G401 (cell line): Measurements from ENCODE around the gene PPP1R26. TPM values are rescaled to one million over a fixed set of nuclear protein-coding genes. Genes with fewer than 3 reads are reported as not detected.
"Not testable (repeated sequence)": the region's sequence is repeated elsewhere in the genome, so short reads cannot be mapped to it uniquely, and the experiment has no call there.

Experiments
- DNase-seq: peaks from one replicate; pipeline ENCODE4 v3.0.0-alpha.2; 2015; ENCODE audit warnings: low spot score
- in situ Hi-C: cut with HindIII; loops from 2 replicates; pipeline ENCODE4 v1.10.0; 2016; ENCODE audit warnings: low sequenced_read_pairs, mixed read lengths
- total RNA-seq: library from RNA; depleted of rRNA; stranded (reverse); fragments of >200 nt; shearing (Covaris generic); gene quantifications from 2 replicates; pipeline ENCODE4 v1.2.3, GENCODE V29; 2014

PPP1R26 gene
- total RNA-seq, 1 experiment from 2014 or later = 17.9 TPM

DNA sequence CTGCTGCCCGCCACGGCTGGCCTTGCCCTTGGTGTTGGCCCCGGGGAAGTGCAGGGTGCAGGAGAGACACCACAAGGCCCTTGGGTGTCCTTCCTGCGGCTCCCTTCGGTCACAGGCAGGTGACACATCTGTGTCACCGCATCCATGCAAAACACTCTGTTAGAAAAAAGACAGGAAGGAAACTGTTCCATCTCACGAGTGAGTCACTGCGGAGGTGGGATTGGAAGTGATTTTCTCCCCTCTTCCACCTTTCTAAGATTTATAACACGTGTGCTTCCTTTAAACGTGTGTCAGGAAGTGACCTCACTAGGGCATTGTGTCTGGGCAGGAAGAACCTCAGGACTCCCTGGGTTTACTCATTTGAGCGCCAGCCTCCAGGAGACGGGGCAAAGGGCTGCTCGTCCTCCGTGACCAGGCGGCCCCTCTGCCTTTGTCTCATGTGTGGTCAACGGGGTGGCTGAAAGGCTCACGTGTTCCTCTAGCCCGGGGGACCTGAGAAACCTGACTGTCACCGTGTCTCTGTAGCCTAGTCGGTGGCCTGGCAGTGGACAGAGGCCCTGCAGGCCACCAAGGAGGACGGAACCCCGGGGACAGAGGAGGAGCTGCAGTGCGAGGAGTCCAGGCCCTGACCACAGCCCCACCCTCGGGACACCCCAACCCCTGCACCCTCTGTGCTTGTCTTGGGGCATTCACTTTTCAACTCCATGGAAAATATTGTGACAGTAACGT, 36.7 kb downstream of the PPP1R26 start:
- no peak for DNase-seq
- in situ Hi-C loops = no loop called here

DNA sequence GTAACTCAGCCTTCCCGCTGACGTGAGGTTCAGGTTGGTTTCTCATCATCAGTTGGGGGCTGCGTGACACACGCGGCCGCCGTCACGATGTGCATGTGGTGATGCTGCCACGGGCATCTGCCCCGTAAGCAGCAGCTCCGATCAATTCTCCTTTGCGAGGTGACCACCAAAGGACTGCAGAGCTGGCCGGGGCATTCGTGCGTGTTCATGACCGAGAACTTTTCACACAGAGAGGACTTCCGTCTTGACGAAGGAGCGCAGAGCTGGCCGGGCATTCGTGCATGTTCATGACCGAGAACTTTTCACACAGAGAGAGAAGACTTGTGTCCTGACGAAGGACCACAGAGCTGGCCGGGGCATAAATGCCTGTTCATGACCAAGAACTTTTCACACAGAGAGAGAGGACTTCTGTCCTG, 37.8 kb downstream of the PPP1R26 start:
- in situ Hi-C loops = no loop called here
- no peak for DNase-seq

DNA sequence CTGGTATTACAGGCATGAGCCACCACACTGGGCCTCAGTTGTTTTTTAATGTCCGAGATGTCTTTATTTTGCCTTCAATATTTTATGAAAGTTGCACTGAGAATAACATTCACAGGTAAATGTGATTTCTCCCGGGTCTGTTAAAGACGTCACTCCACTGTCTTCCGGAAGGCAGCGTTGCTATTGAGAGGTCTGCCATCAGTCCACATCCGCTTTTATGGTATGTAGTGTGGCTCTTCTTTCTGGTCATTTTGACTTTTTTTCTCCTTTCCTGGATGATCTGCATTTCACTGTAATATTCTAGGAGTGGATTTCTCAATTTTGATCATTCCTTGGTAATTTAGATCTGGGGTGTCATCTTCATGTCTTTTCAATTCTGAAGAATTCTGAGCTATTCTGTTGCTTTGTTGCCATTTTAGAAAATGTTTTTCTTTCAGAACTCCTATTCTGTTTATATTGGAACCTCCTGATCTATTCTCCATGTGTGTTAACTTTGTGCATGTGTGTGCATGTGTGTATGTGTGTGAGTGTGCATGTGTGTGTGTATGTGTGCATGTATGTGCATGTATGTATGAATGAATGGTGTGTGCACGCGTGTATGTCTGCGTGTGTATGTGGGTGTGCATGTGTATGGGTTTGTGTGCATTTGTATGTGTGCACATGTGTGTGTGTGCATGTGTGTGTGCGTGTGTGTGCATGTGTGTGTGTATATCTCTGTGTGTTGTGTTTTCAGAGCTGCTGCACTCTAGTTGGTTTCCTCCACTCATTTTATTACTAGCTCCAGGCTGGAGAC, 39.8 kb downstream of the PPP1R26 start:
- DNase-seq = no peak
- in situ Hi-C loops = no loop called here

DNA sequence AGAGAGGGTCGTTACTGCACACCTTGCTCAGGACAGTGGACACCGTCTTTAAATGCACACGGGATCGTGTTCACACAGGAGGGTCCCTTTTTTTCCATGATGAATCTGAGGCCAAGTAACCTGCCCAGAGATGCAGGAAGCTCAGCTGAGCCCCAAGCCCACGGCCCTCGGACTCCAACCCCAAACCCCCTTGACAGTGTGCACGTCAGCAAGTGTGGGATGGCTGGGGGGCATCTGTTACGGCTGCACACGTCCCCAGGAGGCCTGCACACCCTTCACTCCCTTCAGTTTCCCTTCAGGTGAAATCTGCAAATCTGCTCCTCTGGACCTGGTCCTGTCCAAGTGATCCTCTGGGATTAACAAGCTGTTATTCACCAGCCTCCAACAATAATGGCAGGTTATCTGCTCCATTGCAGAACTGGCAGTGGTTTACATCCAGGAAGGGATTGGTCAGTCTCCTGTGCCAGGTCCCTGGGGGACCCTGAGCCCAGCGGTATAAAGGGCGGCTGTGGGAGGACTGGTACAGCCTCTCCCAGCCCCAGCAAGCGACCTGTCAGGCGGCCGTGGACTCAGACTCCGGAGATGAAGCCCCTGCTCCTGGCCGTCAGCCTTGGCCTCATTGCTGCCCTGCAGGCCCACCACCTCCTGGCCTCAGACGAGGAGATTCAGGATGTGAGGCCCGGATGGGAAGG, 41.5 kb downstream of the PPP1R26 start, which contains the start of gene LCN1:
Gene LCN1 (plus strand): TSS at position 525 of the 692 bp plus-strand sequence. CDS start 58 bp downstream, at position 583.
- DNase-seq = no peak
- in situ Hi-C loops = no loop called here

DNA sequence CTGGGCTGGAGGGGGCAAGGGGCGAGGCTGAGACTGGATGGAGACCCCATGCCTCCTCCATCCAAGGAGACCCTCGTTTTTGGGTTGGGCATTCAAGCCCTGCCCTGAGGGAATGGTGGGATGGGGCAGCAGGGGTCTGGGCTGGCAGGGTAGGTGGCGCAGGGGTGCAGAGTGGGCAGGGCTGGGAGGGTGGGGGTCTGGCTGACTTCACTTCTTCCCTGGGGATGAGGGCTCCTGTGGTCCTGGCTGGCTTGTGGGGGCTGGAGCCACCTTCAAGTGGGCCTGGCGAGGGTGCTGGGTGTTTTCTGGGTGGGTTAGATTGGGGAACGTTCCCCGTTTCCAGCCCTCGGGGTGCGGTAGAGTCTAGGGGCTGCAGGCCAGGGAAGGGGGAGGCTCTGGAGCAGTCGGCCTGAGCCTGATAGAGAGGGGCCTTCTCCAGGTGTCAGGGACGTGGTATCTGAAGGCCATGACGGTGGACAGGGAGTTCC, 42.1 kb downstream of the PPP1R26 start:
- no peak for DNase-seq
- in situ Hi-C loops = no loop called here

DNA sequence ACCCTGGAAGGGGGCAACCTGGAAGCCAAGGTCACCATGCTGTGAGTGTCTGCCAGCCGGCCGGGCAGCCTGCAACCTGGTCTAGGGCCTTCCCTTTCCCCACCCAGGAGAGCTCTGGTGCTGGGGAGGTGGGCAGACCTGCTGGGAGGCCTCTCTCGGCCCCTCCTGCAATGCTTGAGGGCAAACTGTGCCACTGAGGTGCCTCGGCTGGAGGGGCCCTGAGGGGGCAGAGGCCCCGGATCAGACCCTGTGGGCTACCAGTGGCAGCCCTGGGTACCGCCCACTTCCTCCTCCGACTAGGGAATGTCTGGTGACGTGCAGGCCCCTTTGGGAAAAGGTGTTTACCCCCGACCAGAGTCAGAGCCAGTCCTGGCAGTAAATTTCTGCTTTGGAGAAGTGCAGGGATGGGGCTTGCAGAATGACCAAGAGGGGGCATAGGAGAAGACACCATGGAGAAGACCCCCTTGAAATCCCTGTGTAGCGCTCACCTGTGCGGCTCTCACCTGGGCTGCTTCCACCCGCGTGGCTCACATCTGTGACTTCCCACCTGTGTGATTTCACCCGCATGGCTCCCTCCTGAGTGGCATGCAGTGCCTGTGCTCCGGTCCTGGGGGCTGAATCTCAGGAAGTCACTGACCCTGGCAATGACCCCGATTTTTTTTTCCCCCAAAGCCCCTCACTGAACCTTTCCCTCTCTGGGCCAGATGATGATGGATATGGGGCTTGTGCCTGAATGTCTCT, 42.7 kb downstream of the PPP1R26 start:
- in situ Hi-C loops = no loop called here
- DNase-seq = no peak

DNA sequence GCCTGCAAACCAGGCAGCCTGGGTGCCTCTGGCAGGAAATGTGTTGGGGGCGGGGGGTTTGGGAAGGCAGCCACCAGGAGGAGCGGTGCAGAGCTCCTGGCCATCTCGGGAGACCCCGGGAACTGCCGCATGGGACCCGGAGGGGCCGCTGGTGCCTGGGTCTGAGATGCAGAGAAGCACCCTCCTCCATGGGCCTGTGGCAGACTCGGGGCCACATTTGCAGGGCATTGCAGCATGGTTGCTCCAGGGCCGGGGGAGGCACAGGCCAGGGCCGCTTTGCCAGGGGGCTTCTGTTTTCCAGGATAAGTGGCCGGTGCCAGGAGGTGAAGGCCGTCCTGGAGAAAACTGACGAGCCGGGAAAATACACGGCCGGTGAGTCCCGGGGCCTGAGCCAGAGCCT, 43.3 kb downstream of the PPP1R26 start:
- no peak for DNase-seq
- in situ Hi-C loops = no loop called here

DNA sequence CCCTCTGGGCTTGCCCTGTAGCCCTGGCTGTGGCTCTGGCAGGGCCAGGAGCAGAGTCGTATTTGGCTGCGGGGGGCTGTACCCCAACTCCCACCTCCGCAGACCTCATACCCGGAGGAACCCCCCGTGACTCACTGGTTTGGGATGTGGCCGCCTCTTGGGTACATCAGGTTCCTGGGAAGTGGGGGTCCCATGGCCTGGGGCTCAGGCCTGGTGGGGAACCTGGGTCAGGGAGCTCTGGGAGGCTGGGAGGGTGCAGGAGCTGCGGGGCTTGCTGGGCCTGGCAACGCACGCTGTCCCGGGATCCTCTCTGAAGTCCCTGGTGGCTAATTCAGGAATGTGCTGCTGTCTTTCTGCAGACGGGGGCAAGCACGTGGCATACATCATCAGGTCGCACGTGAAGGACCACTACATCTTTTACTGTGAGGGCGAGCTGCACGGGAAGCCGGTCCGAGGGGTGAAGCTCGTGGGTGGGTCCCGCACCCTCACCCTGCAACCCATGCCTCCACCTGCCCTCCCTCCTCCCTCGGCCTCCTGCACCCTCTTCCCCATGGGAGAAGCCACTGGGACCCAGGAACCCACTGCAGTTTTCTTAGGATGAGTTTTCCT, 44.0 kb downstream of the PPP1R26 start:
- in situ Hi-C loops = no loop called here
- no peak for DNase-seq

DNA sequence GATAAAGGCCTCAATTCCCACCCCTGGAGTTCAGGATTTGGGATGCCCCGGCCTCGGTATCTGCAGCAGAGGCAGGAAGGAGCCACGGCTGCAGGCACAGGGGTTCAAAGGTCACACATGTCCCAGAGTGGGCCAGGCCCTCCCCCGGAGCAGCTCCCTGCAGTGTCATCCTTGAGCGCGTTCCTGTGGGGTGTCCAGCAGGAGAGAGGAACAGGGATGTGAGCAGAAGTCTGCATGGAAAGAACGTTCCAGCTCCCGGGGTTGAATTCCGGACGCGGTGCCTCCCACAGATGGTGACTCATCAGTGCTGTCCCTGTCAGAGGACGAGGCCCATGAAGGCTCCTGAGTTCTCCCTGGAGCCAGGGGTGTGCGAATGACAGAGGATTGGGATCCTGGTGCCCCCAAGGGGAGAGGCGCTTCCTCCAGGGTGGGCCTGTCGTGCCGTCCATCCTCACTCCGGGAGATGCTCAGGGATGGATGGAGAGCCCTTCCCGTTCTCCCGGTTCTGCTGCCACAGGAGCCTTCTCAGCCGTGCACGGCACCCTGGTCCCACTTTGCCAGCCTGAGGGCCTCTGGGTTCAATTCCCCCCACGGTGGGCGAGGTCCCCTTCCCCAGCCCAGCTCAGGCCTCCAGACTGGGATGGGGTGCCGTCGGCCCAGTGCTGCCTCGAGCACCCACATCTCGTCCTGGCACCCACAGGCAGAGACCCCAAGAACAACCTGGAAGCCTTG, 44.7 kb downstream of the PPP1R26 start:
- in situ Hi-C loops = no loop called here
- DNase-seq = no peak

DNA sequence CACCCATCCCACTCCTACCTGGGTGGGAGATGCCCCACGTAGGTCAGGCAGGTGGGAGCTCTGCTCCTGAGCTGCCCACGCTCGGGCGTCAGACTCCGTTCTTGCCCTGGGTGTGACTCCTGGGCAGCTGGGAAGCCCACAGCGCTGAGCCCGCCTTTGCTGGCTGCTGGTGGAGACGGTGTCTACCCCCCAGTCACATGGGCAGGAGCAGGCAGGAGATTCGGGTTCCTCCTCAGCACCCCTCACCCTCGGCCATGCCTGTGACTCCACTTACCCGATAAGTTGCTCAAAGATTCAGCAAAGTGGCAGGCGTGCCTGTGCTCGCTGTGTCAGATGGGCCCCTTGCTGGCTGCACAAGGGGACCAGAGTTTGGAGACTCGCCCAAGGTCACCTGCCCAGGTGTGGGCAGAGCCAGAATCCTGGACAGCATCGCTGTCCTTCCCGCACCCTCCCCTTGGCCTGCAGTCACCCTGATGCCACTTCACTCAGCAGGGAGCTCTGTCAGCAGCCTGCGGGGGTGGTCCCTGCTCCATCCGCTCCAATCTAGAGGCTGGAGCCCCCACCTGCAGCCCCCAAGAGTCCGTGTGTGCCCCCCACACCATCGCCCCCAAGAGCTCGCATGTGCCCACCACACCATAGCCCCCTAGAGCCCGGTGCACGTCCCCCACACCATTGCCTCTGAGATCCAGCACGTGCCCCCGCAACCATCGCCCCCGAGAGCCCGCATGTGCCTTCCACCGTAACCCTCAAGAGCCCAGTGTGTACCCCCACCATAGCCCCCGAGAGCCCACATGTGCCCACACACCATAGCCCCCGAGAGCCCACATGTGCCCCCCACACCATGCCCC, 45.9 kb downstream of the PPP1R26 start:
- DNase-seq = no peak
- in situ Hi-C loops = no loop called here

DNA sequence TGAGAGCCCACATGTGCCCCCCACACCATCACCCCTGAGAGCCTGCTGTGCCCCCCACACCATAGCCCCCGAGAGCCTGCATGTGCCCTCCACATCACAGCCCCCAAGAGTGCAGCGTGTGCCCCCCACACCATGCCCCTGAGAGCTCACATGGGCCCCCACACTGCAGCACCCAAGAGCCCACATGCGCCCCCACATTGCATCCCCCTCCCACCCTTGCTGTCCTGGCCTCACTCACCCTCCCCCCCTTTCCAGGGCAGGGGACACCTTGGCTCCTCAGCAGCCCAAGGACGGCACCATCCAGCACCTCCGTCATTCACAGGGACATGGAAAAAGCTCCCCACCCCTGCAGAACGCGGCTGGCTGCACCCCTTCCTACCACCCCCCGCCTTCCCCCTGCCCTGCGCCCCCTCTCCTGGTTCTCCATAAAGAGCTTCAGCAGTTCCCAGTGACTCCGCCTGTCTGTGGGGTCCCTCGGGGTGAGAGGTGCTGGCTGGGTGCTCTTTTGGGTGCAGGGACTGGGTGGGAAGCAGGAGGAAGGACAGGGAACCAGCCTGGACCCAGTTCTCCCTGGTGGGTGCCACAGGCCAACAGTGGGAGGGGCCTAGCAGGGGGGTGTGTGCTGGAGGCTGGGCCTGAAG, 46.6 kb downstream of the PPP1R26 start:
- in situ Hi-C loops = no loop called here
- no peak for DNase-seq

DNA sequence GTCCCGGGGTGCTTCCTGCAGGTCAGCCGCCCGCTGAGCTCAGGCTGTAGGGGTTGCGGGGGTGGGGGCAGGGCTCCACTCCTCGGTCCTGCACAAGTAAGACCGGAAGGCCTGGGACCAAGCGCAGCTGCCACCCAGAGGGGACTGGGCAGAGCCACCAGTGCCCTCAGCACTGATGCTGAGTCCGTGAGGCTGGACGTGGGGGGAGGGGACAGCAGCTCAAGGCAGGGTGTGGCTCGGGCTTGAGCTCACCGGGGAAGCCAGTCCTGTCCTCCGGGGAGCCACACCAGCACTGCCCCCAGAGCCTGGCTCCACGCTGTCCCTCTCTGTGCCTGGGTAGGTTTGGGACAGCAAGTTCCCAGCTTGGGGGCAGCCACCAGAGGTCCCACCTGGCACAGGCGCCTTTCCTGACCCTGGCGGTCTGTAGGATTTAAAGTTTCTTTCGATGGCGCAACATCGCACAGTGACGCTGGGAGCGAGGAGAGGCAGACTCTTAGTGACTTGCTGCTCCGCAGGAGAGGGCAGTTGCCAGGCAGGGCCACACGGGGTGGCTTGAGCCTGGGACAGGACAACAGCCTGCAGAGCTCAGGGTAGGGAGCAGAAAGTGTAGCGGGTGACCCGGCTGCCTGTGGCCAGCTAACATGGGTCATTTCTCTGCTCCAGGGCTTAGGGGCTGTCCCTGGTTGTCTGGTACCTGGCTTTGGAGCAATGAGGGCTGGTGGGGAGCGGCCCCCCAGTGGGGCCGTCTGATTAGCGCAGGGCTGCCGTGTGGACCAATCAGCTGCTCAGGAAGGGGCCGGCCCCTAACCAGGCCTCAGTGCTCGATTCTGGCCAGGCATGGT, 47.4 kb downstream of the PPP1R26 start:
- no peak for DNase-seq
- in situ Hi-C loops = no loop called here

DNA sequence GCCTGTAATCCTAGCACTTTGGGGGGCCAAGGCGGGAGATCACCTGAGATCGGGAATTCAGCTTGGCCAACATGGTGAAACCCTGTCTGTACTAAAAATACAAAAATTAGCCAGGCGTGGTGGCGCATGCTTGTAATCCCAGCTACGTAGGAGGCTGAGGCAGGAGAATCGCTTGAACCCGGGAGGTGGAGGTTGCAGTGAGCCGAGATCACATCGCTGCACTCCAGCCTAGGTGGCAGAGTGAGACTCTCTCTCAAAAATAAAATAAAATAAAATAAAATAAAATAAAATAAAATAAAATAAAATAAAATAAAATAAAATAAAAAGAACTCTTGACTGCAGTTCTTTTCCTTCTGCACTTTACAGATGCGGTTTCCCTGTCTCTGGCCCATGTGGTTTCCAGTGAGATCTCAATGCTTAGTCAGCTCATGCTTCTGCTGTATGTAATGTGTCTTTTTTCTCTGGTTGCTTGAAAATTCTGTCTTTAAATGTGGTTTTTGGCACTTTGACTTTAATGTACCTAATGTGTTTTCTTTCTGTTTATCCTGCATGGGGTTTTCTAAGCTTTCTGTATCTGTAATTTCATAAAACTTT, 49.4 kb downstream of the PPP1R26 start:
- in situ Hi-C loops = not testable (repeated sequence)

DNA sequence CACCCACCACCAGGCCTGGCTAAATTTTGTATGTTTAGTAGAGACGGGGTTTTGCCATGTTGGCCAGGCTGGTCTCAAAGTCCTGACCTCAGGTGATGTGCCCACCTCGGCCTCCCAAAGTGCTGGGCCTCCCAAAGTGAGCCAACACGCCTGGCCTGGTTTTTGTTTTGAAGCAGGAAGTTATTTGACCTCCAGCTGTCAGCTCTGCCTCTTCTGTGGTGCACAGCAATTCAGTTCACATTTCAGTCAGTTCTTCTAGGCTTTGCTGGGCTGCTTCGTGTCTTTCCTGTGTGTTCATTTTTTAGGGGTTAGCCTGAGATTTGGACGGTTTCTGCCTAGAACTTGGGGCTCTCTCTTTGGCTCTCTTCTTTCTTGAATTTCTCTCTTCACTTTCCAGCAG, 50.6 kb downstream of the PPP1R26 start:
- DNase-seq = no peak
- in situ Hi-C loops = no loop called here

More for the DNA sequence above, 49.4 kb downstream of the PPP1R26 start:
- DNase-seq = not testable (repeated sequence)

DNA sequence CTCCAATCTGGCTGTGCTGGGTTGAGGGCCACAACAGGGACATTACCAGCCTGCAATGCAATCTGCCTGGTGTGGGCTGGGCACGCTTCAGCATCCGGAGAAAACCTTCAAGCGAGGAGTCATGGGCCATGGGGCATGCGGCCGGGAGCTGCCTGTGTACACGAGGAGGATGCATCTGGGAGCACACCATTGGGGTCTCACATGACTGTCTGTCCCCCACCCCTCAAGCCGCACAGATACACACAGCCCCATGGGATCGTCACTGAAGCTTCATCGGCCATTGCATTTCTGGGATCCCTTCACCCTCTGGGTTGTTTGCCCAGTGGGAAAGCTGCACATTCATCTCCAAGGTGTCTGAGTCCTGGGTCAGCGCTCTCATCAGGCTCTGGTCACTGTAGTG, 51.5 kb downstream of the PPP1R26 start:
- in situ Hi-C loops = no loop called here
- no peak for DNase-seq

DNA sequence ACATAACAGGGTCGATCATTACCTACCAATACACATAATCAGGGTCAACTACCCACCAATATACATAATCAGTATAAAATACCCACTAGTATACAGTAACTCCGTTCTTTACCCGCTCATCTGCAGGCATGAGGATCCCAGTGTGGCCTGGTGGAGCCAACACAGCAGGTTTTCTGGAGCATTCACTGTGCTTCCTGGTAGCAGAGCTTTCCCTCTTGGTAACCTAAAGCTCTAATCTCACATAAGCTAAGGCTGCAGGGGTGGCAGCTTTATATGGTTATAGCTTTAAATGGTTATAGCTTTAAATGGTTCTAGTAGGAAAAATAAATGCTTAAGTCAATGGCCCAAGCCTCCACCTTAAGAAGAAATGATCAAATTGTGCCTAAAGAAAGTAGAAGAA, 53.5 kb downstream of the PPP1R26 start:
- no peak for DNase-seq
- in situ Hi-C loops = no loop called here
